HEK293T (cell line): ENCODE measurements around the gene DHX16.
"Not testable (repeated sequence)": the region's sequence is repeated elsewhere in the genome, so short reads cannot be mapped to it uniquely, and the experiment has no call there.

Experiments
- CTCF ChIA-PET: fragments of 350-600 bp; formaldehyde crosslinking; extraction: SDS; loops from one replicate; lab custom pipeline; 2021; ENCODE audit warnings: antibody characterized with exemption, inconsistent platforms; lab: Yijun Ruan, JAX
- POLR2A ChIA-PET: fragments of 350-600 bp; formaldehyde crosslinking; extraction: SDS; loops from one replicate; lab custom pipeline; 2020; ENCODE audit warnings: antibody characterized with exemption, inconsistent platforms; lab: Yijun Ruan, JAX
- DNase-seq: peaks from one replicate; pipeline ENCODE4 v3.0.0; 2012; ENCODE audit warnings: mixed read lengths; ENCODE audit errors: extremely low spot score
- ARNT ChIP-seq: fragments of 450-650 bp; IDR thresholded peaks from 2 replicates; pipeline ENCODE4 v1.6.1; 2017; ENCODE audit warnings: mild to moderate bottlenecking
- BHLHE40 ChIP-seq: fragments of 450-650 bp; IDR thresholded peaks from 2 replicates; pipeline ENCODE4 v1.6.1; 2016; ENCODE audit warnings: mild to moderate bottlenecking, moderate library complexity, borderline replicate concordance
- CTBP1 ChIP-seq: fragments of 450-650 bp; IDR thresholded peaks from 2 replicates; pipeline ENCODE4 v1.6.1; 2016; ENCODE audit warnings: borderline replicate concordance
- ELF4 ChIP-seq: fragments of 450-650 bp; IDR thresholded peaks from 2 replicates; pipeline ENCODE4 v1.6.1; 2017; ENCODE audit warnings: antibody characterized with exemption
- FOXA1 ChIP-seq: fragments of 450-650 bp; IDR thresholded peaks from 2 replicates; pipeline ENCODE4 v1.6.1; 2016; ENCODE audit warnings: mild to moderate bottlenecking
- FOXK2 ChIP-seq: fragments of 450-650 bp; IDR thresholded peaks from 2 replicates; pipeline ENCODE4 v1.6.1; 2016; ENCODE audit warnings: mild to moderate bottlenecking
- FOXM1 ChIP-seq: fragments of 450-650 bp; IDR thresholded peaks from 2 replicates; pipeline ENCODE4 v1.6.1; 2017; ENCODE audit warnings: mild to moderate bottlenecking, borderline replicate concordance
- HDGF ChIP-seq: fragments of 450-650 bp; IDR thresholded peaks from 2 replicates; pipeline ENCODE4 v1.6.1; 2017; ENCODE audit warnings: antibody characterized with exemption, borderline replicate concordance
- L3MBTL2 ChIP-seq: fragments of 450-650 bp; conservative IDR thresholded peaks from 2 replicates; pipeline ENCODE4 v1.6.1; 2016; ENCODE audit warnings: mild to moderate bottlenecking
- LEF1 ChIP-seq: fragments of 450-650 bp; IDR thresholded peaks from 2 replicates; pipeline ENCODE4 v1.6.1; 2017; ENCODE audit warnings: mild to moderate bottlenecking, borderline replicate concordance
- NFRKB ChIP-seq: fragments of 450-650 bp; IDR thresholded peaks from 2 replicates; pipeline ENCODE4 v1.6.1; 2016; ENCODE audit warnings: mild to moderate bottlenecking, moderate library complexity
- SP1 ChIP-seq: fragments of 450-650 bp; IDR thresholded peaks from 2 replicates; pipeline ENCODE4 v1.6.1; 2017
- SUZ12 ChIP-seq: fragments of 450-650 bp; IDR thresholded peaks from 2 replicates; pipeline ENCODE4 v1.6.1; 2016; ENCODE audit warnings: mild to moderate bottlenecking
- TARDBP ChIP-seq: fragments of 450-650 bp; IDR thresholded peaks from 2 replicates; pipeline ENCODE4 v1.6.1; 2016
- ZNF384 ChIP-seq: fragments of 450-650 bp; IDR thresholded peaks from 2 replicates; pipeline ENCODE4 v1.6.1; 2016
- TF ChIP-seq, protein P1 (sequence below): fragments of 450-650 bp; IDR thresholded peaks from 2 replicates; pipeline ENCODE4 v1.6.1; 2016

Gene DHX16

DNA sequence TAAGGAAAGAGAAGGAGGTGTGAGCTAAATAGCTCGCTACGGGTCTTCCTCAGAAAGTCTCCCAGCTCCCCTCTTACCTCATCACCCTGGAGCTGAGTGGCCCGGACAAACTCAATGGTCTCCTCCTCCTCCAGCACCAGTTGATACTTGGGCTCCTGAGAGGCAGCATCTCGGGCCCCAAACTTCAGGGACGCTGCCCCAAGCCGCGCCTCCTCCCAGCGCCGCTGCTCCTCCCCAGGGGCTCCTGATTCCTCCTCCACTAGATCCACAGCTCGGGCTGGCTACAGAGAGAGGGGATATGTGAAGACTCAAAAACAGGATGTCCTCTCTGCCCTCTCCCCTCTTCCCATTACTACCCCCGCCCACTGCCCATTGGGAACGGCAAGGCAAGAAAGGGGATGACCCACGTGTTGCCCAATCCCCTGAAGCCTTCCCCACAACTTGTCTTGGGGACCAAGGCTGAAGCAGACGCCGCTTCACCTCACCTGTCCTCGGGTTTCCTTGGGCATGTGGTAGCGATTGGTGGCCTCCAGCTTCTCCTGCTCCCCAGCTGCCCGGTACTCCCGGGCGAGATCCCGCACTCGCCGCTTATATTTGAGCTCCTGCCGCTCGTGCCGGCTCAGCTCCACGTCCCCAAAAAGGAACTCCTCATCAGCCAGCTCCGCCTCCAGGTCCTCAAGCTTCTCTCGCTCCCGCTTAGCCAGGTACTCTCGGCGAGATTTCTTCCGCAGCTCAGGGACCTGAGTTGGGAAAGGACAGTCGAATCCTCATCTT lies 7.6 kb downstream of the DHX16 start:
- no peak for TF ChIP-seq L3MBTL2
- TF ChIP-seq HDGF, result no peak
- no peak for TF ChIP-seq SUZ12
- no peak for TF ChIP-seq ARNT
- TF ChIP-seq ELF4, result no peak
- TF ChIP-seq FOXK2, result no peak
- POLR2A ChIA-PET, result interaction anchor here (0.8 to 1.5 kb wide), 4 partner anchors 7 to 52 kb away, joined by 3 to 5 read pairs (median 4); partner anchors contain the start of genes DHX16 and MDC1
- CTCF ChIA-PET, result no interaction called here
- no peak for DNase-seq

- DNase-seq, POLR2A ChIA-PET, CTCF ChIA-PET: not testable (repeated sequence)
Observed at GRCh38 chr6:30657922-30658321, 14.9 kb downstream of the DHX16 start.

DNA sequence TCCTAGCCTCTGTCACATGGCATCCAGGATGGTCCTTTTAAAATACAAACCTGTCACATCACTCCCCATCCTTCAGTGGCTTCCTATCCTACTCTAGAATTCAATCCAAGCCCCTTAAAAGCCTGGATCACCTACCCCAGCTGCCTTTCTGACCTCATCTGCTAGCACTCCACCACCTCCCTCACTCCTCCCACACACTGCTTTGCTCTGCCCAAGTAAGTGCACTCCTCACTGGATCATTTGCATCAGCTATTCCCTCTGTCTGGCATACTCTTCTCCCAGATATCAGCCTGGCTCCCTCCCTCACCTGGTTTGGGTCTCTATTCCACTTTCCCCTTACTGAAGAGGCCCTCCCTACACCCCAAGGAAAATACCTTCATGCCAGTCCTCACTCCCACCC lies 15.4 kb downstream of the DHX16 start:
- TF ChIP-seq, protein P1, sequence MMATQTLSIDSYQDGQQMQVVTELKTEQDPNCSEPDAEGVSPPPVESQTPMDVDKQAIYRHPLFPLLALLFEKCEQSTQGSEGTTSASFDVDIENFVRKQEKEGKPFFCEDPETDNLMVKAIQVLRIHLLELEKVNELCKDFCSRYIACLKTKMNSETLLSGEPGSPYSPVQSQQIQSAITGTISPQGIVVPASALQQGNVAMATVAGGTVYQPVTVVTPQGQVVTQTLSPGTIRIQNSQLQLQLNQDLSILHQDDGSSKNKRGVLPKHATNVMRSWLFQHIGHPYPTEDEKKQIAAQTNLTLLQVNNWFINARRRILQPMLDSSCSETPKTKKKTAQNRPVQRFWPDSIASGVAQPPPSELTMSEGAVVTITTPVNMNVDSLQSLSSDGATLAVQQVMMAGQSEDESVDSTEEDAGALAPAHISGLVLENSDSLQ, result no peak
- TF ChIP-seq ARNT (no peak), BHLHE40 (no peak), L3MBTL2 (no peak), LEF1 (no peak), SP1 (no peak), ELF4 (no peak), TARDBP (no peak), SUZ12 (no peak), HDGF (no peak), CTBP1 (no peak), FOXM1 (no peak), ZNF384 (no peak), NFRKB (no peak), FOXK2 (no peak), FOXA1 (no peak)
- CTCF ChIA-PET, result interaction anchor here (0.6 kb wide), 1 partner anchor 784 kb away, joined by 4 read pairs; no protein-coding TSS in a partner anchor
- POLR2A ChIA-PET, result no interaction called here
- DNase-seq, result no peak

GRCh38 chr6:30656513-30656912 lies 16.3 kb downstream of the DHX16 start:
- no peak for DNase-seq
- ChIA-PET CTCF (no interaction called here), POLR2A (interaction anchor here (1.0 to 1.5 kb wide), 2 partner anchors 9 to 65 kb away, joined by 3 to 5 read pairs; no protein-coding TSS in a partner anchor)
- TF ChIP-seq SP1 (no peak), NFRKB (no peak), FOXA1 (no peak), FOXK2 (no peak), TARDBP (no peak), L3MBTL2 (no peak), FOXM1 (no peak), CTBP1 (no peak), SUZ12 (no peak), HDGF (no peak), LEF1 (no peak), ZNF384 (no peak), ARNT (no peak), ELF4 (no peak), BHLHE40 (no peak)
- TF ChIP-seq, protein P1, result no peak

DNA sequence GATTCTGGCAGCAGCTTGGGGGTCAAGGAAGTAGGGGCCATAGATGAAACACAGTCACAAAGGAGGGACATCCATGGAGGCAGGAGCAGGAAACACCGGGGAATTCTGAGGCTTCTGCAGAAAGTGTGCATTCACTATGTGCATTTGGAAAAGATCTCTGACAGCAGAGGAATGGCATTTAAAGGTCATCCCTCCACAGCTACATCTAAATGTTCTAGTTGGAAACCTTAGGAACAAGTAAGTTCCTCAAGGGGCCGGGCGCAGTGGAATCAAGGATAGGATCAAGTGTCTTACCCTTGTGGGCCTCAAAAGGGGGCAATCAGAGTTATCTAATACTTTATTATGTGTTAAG lies 17.1 kb downstream of the DHX16 start:
- no peak for DNase-seq
- ChIA-PET POLR2A (interaction anchor here (1.5 kb wide), 1 partner anchor 66 kb away, joined by 5 read pairs; no protein-coding TSS in a partner anchor), CTCF (no interaction called here)
- TF ChIP-seq TARDBP, result no peak
- TF ChIP-seq FOXM1, result no peak
- no peak for TF ChIP-seq FOXK2
- no peak for TF ChIP-seq ZNF384
- no peak for TF ChIP-seq CTBP1

DNA sequence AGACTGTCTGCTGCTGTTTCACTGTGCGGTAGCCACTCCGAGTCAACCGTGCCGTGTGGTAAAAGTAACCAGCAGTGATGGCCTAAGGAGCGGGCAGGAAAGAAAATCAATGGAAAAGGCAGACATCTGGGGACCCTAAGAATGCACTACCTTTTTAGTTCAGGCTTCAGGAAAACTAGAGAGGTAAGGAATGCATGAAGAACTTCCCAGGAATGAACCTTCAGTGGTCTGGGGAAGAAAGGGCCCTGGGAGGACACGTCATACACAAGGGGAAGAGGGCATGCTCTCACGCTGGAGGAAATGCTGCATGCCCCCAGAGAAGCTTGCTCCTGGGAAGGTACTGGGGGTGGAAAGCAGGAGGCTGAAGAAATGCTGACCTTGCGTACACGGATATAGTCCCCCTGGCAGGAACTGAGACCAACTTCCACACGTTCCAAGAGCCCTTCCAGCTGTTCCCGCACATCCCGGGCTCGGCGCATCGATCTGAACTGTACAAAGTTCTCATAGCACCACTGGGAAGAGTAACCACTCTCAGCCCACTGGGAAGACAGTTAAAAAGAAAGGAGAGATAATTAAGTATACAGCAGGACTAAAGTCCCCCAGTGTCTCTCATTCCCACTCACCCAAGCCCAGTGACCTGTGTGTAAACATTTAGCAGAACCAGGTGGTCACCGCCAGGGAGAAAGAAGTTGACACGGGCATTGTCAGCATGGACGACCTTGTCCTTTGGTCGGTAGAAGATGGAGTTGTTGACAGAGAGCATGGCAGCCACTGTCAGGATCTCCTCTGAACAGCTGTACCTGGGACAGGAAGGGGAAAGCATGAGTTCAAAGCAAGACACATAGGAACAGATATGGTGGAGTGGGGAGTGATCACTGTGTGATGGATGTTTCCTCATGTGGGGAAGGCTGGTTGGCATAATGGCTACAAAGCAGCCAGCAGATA lies 17.7 kb downstream of the DHX16 start:
- ChIA-PET CTCF (no interaction called here), POLR2A (interaction anchor here (0.9 to 1.5 kb wide), 2 partner anchors 18 to 66 kb away, joined by 3 to 5 read pairs; partner anchors contain the start of gene DHX16)
- TF ChIP-seq BHLHE40, result no peak
- TF ChIP-seq TARDBP, result no peak
- no peak for TF ChIP-seq NFRKB
- TF ChIP-seq, protein P1, result no peak
- TF ChIP-seq L3MBTL2, result no peak
- no peak for TF ChIP-seq ZNF384
- TF ChIP-seq SUZ12, result no peak
- TF ChIP-seq HDGF, result no peak
- no peak for TF ChIP-seq SP1
- no peak for TF ChIP-seq CTBP1
- TF ChIP-seq LEF1, result no peak
- TF ChIP-seq FOXA1, result no peak
- TF ChIP-seq ELF4, result no peak
- no peak for TF ChIP-seq ARNT
- no peak for DNase-seq
